ENCODE data around the gene ST6GALNAC3. TPM values are rescaled to one million over a fixed set of nuclear protein-coding genes. Genes with fewer than 3 reads are reported as not detected.

Gene ST6GALNAC3
- total RNA-seq, 1 donor from 2014 or later: 62.3 TPM

- Mint-ChIP-seq H3K27me3 (ENCODE audit: low read depth) (no peaks in the 10 kb centered on the region), H3K9me3 (no peaks in the 10 kb centered on the region), H3K36me3 (peaks cover 2% of the 10 kb centered on the region), H3K4me1 (peaks cover 3% of the 10 kb centered on the region), H3K27ac (no peak overlapping the region), H3K4me3 (no peak overlapping the region)
- no peak for DNase-seq (ENCODE audit: low spot score in 2 of 2, unreplicated experiment in 2 of 2)
- TF ChIP-seq, protein P1, sequence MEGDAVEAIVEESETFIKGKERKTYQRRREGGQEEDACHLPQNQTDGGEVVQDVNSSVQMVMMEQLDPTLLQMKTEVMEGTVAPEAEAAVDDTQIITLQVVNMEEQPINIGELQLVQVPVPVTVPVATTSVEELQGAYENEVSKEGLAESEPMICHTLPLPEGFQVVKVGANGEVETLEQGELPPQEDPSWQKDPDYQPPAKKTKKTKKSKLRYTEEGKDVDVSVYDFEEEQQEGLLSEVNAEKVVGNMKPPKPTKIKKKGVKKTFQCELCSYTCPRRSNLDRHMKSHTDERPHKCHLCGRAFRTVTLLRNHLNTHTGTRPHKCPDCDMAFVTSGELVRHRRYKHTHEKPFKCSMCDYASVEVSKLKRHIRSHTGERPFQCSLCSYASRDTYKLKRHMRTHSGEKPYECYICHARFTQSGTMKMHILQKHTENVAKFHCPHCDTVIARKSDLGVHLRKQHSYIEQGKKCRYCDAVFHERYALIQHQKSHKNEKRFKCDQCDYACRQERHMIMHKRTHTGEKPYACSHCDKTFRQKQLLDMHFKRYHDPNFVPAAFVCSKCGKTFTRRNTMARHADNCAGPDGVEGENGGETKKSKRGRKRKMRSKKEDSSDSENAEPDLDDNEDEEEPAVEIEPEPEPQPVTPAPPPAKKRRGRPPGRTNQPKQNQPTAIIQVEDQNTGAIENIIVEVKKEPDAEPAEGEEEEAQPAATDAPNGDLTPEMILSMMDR (IDR thresholded peaks at IDR 0.05; ENCODE audit: unreplicated experiment): no peak
Observed at GRCh38 chr1:76218888-76219287, 144.3 kb downstream of the ST6GALNAC3 start.

DNA sequence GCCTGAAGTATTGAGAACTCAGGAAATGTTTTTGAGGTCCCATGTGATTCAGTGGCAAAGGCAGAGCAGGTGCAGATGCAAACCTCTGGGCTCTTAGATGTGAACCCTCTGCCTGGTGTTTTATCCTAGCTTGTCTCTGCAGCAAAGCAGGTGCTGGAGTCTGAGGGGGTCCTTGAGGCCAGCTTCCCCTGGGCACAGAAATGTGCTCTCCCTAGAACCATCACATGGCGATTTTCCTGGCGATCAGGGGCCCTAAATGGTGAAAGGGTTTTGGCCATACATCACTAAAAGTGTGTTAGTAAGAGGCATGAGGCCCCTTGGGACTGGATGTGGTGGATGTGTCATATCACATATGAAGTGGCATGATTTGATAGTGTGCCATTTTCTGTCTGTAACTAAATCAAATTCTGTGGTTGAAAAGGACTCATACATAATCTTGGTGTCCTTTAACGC lies 144.8 kb downstream of the ST6GALNAC3 start:
- TF ChIP-seq, protein P1 (IDR thresholded peaks at IDR 0.05; ENCODE audit: unreplicated experiment): no peak
- Mint-ChIP-seq H3K9me3 (no peaks in the 10 kb centered on the region), H3K36me3 (peaks cover 2% of the 10 kb centered on the region), H3K27me3 (ENCODE audit: low read depth) (no peaks in the 10 kb centered on the region), H3K27ac (no peak overlapping the region), H3K4me1 (peaks cover 5% of the 10 kb centered on the region), H3K4me3 (no peak overlapping the region)
- no peak for DNase-seq (ENCODE audit: low spot score in 2 of 2, unreplicated experiment in 2 of 2)

DNA sequence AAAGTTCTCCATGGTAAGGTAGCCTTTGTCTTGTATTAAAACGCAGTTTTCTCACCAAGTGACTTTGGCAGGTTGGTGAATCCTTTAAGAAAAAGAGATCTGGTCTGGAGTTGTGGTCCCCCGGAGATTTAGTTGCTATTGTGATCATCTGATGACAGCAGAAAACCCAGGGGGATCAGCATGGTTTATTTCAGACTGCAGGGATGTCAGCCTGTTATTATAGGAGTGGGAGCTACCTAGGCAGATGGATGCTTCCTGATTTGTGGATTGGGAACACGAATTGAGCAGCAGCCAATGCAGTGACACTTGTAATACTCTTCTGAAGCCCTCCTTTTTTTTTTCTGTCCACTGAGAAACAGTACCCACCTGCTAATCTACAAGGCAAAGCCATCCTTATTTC lies 150.2 kb downstream of the ST6GALNAC3 start:
- TF ChIP-seq, protein P1 (IDR thresholded peaks at IDR 0.05; ENCODE audit: unreplicated experiment): no peak
- H3K27ac Mint-ChIP-seq: no peak overlapping the region
- no peaks in the 10 kb centered on the region for H3K9me3 Mint-ChIP-seq

GRCh38 chr1:76225526-76225925 lies 151.0 kb downstream of the ST6GALNAC3 start:
- no peaks in the 10 kb centered on the region for H3K27me3 Mint-ChIP-seq (ENCODE audit: low read depth)
- H3K4me1 Mint-ChIP-seq: peaks cover 25% of the 10 kb centered on the region
- no peak for DNase-seq (ENCODE audit: low spot score in 2 of 2, unreplicated experiment in 2 of 2)
- H3K4me3 Mint-ChIP-seq: no peak overlapping the region
- H3K36me3 Mint-ChIP-seq: peaks cover 2% of the 10 kb centered on the region
- no peak overlapping the region for H3K27ac Mint-ChIP-seq
- TF ChIP-seq, protein P1 (IDR thresholded peaks at IDR 0.05; ENCODE audit: unreplicated experiment): no peak
- H3K9me3 Mint-ChIP-seq: no peaks in the 10 kb centered on the region

More for the DNA sequence above, 150.2 kb downstream of the ST6GALNAC3 start:
- no peak for DNase-seq (ENCODE audit: low spot score in 2 of 2, unreplicated experiment in 2 of 2)
- no peaks in the 10 kb centered on the region for H3K27me3 Mint-ChIP-seq (ENCODE audit: low read depth)
- peaks cover 21% of the 10 kb centered on the region for H3K4me1 Mint-ChIP-seq
- H3K36me3 Mint-ChIP-seq: peaks cover 2% of the 10 kb centered on the region
- H3K4me3 Mint-ChIP-seq: no peak overlapping the region

- Mint-ChIP-seq H3K4me3 (no peak overlapping the region), H3K27me3 (ENCODE audit: low read depth) (no peaks in the 10 kb centered on the region), H3K27ac (no peak overlapping the region), H3K9me3 (no peaks in the 10 kb centered on the region), H3K36me3 (no peaks in the 10 kb centered on the region), H3K4me1 (peaks cover 25% of the 10 kb centered on the region)
- DNase-seq (ENCODE audit: low spot score in 2 of 2, unreplicated experiment in 2 of 2): no peak
- TF ChIP-seq, protein P1 (IDR thresholded peaks at IDR 0.05; ENCODE audit: unreplicated experiment): no peak
Observed at GRCh38 chr1:76227621-76228020, 153.1 kb downstream of the ST6GALNAC3 start.

All from mesothelial cell of epicardium (in vitro differentiated cells).